ENCODE measurements around the gene PIGC.

The PIGC gene

DNA sequence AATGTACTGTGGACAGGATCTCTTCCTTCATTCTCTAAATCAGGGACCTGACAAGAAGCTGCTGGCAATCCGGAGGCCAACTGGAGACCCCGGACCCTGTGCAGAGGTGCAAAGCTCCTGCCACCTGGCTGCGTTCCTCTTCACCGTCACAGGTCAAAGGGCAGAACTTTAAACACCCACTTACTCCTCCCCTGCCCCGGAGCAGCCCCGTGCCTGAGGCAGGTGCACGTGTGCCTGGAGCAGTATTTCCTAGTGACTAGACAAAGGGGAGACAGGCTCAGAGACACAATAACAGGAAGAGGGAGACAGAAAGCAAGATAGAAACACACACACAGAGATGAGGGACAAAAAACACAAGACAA lies 6.6 kb upstream of the PIGC start:
- no peak overlapping the region for H3K4me3 ChIP-seq (ENCODE audit: low read depth, low read length)
- DNase-seq (ENCODE audit: low read depth), result no peak
- TF ChIP-seq, protein P1, sequence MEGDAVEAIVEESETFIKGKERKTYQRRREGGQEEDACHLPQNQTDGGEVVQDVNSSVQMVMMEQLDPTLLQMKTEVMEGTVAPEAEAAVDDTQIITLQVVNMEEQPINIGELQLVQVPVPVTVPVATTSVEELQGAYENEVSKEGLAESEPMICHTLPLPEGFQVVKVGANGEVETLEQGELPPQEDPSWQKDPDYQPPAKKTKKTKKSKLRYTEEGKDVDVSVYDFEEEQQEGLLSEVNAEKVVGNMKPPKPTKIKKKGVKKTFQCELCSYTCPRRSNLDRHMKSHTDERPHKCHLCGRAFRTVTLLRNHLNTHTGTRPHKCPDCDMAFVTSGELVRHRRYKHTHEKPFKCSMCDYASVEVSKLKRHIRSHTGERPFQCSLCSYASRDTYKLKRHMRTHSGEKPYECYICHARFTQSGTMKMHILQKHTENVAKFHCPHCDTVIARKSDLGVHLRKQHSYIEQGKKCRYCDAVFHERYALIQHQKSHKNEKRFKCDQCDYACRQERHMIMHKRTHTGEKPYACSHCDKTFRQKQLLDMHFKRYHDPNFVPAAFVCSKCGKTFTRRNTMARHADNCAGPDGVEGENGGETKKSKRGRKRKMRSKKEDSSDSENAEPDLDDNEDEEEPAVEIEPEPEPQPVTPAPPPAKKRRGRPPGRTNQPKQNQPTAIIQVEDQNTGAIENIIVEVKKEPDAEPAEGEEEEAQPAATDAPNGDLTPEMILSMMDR (IDR thresholded peaks at IDR 0.05; ENCODE audit: low read depth, low read length, missing control alignments), result no peak

DNA sequence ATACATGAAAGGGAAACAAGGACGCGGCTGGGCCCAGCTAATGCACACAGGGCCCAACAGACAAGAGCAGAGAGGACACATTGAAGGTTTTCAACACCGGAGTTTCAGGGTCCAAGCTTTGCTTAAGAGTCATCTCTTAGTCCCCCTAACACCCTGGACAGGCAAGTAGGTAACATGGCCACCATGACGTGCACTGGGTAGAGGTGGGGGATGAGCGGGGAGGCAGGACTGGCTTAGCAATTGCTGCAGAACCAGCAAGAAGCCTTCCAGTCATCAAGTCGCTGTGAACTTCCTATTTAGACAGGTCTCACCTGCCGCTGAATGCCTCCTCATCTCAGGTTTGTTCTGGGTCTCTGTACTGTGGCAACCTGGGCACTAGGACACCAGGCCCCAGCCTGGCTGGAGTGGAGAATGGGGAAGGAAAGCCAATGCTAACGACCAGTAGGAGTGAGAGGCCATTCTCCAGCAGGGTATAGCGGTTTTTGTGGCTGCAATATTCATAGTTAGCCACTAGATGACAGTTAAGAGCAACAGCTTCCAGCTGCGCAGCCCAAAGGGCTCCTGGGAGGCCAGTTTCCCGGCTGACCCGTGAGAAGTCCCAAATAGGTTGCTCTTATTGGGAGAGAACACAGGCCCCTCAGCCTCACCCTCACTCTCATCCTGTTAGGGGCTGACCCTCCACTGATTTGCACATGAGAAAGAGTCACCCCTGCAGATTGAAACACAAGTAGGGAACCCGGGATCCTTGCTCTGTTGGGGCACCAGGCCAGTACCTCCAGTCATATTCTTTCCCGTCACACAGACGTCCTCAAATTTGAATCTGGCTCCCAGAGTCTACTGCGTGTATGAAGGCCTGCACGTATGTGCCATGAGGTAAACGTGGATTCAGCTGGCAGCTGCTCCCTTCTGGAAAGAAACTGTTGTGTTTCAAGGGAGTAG lies 6.0 kb upstream of the PIGC start:
- DNase-seq (ENCODE audit: low read depth), result peak; percentile 13
- TF ChIP-seq, protein P1 (IDR thresholded peaks at IDR 0.05; ENCODE audit: low read depth, low read length, missing control alignments), result peak; percentile 97
- H3K4me3 ChIP-seq (ENCODE audit: low read depth, low read length), result no peak overlapping the region

DNA sequence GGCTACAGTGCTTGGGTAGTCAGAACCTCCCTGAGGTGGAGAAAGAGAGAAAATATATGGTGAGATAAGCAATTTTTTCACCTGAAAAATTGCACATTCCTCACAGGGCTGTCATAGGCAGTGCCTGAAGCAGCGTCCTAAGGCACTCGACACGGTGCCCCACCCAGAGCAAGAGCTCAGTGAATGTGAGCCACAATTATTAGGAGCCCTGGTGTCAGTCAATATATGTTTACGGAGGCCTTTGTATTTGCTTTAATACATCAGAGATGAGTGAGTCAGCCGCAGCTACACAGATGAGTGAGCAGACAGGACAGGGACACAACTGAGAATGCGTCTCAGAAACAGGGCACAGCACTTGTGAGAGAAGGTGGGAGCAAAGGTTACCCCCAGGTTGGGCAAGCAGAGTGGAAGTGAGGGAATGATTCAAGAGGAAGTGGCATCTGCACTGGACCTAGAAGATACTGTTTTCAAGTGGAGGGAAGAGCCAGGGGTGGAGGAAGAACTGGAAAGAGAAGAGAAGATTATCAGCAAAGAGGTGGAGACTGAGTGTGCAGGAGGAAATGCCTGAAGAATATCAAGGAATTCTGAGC lies 5.2 kb upstream of the PIGC start:
- DNase-seq (ENCODE audit: low read depth), result no peak
- no peak overlapping the region for H3K4me3 ChIP-seq (ENCODE audit: low read depth, low read length)
- TF ChIP-seq, protein P1 (IDR thresholded peaks at IDR 0.05; ENCODE audit: low read depth, low read length, missing control alignments), result no peak

DNA sequence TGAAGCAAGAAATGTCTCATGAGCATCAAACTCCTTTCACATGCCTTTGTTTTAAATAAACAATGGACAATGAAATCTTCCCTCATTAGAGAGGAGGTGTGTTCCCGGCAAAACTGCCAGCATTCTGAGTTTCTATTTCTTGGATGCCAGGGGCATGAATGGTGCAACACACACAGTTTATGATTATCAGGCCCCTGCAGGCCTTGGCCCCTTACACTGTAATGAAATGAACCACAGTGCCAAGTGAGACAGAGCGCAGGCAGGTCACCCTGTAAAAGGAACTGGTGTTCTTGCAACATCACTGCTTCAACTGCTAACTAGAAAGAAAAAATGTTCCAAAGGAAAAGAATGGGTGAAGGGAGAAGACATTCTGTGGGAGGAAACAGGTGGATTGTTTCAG lies 3.8 kb upstream of the PIGC start:
- TF ChIP-seq, protein P1 (IDR thresholded peaks at IDR 0.05; ENCODE audit: low read depth, low read length, missing control alignments), result no peak
- no peak for DNase-seq (ENCODE audit: low read depth)
- H3K4me3 ChIP-seq (ENCODE audit: low read depth, low read length), result no peak overlapping the region

DNA sequence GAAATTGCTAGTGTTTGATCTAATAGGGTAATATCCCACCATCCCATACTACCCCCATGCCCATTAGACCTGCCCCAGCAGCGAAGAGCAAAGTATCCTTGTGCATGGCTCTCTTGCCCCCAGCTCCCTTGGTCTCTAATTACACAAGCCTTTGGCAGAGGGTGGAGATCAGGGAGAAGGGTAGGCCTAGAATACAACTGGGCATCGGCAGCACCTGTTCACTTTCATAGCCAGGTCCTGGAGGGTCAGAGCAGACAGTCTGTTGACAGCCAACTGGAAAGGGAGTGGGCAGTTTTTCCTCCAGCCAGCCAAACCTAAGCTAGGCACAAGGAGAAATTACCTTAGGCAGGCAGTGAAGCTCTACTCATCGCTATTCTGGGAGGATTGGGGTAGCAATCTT lies 2.7 kb upstream of the PIGC start:
- TF ChIP-seq, protein P1 (IDR thresholded peaks at IDR 0.05; ENCODE audit: low read depth, low read length, missing control alignments), result no peak
- DNase-seq (ENCODE audit: low read depth), result no peak
- H3K4me3 ChIP-seq (ENCODE audit: low read depth, low read length), result no peak overlapping the region

DNA sequence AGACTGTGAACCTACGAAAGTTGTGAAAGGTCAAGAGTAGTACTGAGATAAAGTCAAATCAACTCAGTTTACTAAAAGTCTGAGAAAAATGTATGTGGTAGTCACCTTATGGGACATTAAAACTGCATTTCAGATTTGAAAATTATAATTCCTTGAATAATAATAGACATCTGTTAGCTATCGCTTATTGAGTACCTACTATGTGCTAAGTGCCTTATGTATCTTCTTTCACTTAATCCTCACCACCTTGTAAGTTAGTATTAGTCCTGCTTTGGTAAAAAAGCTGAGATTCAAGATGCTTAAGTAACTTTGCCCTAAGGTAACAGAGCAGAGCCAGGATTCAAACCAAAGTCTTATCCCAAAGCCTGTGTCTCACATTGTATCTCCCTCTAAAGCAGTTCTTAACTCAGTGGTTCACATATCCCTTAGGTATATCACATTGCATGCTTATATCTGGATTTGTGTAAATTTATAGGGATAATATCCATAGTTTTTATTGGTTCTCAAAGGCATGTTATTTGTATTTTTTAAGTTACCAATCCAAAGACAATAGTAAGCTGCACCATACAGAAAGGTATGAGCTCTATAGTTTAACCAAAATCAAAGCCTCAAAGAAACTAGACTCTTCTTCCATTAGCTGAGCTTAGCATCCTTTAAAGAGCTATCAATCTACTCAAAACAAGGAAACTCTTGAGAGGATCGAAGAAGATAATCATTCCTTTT lies 865 bp downstream of the PIGC start:
- DNase-seq (ENCODE audit: low read depth), result no peak
- peak overlapping the region; percentile 81 for H3K4me3 ChIP-seq (ENCODE audit: low read depth, low read length)
- TF ChIP-seq, protein P1 (IDR thresholded peaks at IDR 0.05; ENCODE audit: low read depth, low read length, missing control alignments), result no peak

All from GM12864 (cell line).